GM21737 (cell line): ENCODE data around the gene CDH4.
"Not testable (repeated sequence)": the region's sequence is repeated elsewhere in the genome, so short reads cannot be mapped to it uniquely, and the experiment has no call there.

ENCODE experiments used
- ATAC-seq: cut with Tn5 transposase; IDR thresholded peaks from one replicate; pipeline ENCODE4 v1.9.1; 2021; ENCODE audit warnings: mild to moderate bottlenecking, moderate library complexity; ENCODE audit not compliant: unreplicated experiment

CDH4 gene

DNA sequence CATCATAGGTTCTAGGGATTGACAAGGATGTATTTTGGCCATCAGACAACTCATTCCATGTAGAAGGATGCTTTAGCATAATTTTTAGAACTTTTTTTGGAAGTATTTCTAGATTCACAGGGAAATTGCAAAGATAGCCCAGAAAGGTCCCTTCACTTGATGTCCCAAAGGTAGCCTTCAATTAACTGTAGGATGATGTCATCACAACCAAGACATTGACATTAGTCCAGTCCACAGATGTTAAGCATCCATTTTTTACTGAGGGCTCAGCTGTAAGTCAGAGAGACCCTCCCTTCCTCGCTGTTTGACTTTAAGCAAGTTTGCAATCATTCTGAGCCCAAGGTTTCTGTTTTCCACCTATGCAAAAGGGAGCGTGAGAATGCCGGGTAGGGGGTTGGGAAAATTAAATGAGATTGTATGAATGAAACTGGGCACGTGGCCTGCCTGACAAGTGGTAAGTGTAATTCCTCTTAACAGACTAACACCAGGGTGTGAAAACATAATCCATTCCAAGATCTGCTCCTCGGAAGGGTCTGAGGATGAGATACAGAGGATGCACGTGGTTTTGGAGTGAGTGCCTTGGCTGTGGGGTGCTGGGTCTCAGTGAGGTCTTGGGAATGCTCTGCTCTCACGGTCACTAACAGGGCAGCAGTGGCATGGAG lies 126.8 kb downstream of the CDH4 start:
- no peak for ATAC-seq

DNA sequence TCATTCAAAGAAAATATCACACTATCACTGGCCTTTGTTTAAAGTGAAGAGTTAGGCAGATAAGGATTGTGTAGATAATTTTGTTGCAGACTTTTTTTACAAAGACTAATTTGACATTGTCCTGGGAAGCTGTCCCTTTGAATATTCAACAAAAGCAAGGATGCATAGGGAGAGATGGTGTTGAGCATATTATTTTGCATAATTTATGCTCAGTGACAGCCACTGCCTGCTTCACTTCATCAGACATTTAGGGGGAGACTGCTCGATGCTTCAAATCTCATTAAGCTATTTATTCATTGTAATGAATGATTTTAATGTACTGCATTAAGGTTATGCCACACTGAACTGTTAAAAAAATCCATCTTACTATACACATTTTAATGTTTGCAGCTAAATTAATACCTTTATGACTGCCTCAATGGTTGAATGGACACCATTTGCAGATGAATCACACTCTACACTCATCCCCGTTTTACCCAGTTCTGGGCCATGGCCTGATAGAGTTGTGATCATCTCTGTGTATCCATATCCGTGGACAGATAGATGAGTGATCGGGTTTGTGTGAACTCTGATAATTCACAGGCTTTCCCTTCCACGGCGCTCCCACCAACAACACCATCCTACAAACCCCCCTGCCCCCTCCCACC lies 128.0 kb downstream of the CDH4 start:
- ATAC-seq: no peak

DNA sequence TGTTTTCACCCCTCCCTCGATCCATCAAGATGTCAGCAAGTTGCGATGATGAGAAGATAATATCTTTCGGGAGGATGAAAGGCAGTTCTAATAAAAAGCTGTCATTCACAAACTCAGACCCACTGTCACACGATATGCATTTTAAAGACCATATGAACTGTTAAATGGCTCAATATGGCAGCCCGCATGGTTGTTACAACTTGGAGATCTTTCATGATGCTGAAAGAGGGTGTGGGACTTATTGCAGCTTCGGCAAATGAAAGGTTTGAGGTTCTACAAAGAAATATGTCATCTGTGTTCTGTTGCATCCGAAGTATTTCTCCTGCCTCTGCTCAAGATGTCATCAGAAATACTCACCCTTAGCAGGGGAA lies 128.5 kb downstream of the CDH4 start:
- no peak for ATAC-seq

DNA sequence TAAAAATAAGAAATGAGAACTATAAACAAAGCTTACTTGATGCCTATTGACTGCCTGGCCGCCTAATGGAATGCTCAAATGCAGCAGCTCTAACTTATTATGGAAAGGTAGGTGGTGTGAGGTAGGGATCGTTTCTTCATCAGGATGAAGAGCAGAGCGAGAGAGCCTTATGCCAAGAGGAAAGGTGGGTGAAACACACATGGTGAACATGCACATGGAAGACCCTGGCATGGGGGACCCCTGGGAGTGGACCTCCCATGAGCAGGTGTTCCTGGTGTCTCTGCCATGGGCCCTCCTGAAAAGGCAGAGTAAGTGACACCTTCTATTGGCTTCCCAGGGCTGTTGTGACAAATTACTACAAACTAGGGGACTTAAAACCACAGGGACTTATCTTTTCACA lies 130.1 kb downstream of the CDH4 start:
- no peak for ATAC-seq

DNA sequence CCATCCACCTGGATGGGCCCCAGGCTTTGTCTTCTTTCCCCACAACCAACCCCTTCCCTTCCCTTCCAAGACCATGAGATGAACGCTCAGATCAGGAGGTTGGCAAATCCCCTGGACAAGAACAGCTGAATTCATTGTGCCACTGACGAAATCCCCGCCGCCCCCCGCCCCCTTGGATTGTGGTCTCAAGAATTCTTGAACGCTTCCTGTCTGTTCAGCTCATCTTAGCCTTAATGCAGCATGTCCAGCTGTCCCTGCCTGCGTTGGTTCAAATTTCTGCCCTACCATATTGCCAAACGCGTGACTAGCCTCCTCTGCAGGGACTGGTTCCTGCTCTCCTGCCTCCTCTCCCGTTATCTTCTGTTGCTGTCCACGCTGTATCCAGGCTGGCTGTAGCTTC lies 133.2 kb downstream of the CDH4 start:
- no peak for ATAC-seq

DNA sequence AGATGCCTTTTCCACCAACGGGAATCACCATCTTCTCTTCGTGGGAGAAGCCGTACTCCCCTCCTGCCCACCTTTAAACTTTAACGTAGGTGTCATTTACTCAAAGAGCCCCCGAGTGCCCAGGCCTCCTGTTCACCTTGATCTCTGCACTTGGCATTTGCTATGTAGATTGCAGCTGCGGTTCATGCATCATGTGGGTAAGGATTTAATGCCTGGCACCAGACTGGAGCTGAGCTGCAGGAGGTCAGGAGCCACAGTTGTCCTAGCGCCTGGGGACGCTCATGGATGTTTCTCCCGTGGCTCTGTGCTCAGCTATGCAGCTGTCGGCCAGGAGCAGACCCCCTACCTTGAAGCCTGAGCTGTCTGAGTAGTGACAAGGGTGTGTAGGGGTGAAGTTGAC lies 133.7 kb downstream of the CDH4 start:
- no peak for ATAC-seq

DNA sequence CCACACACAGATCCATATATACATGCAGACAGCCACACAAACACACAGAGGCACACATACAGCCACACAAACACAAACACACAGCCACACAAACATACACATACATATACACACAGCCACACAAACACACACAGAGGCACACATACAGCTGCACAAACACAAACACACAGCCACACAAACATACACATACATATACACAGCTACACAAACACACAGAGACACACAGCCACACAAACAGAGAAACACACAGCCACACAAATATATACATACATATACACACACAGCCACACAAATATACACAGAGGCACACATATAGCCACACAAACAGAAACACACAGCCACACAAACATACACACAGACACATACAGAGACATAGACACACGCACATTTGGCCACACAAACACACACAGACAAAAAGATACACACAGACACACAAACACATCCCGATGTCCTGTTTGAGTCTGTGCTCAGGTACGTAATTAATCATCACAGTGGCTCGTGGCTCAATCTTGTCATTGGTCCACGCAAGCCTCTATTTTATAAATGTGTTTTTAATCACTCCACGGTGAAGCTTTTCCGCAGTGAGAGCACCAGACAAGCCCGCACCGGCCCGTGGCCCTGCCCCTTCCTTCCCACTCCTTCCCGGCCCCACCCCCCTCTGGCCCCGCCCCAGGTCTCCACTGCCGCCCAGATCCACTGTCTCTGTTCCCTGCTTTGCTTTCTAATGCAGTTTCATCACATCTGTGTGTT lies 135.3 kb downstream of the CDH4 start:
- no peak for ATAC-seq

DNA sequence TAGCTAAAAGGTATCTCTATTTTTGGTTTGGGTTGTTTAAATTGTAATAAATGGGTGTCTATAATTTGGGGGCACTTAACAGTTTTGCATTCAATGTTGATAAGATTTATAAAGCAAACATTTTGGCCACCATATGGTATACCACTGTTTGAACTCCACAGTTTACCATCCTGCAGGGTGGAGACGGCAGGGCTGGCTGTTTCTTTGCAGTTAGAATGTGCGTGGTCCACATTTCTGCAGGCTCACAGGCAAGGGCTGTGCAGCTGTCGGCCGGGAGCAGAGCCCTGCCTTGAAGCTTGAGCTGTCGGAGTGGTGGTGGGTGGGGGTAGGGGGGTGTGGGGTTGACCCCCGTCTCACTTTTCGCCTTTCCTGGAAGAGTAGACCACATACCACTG lies 135.9 kb downstream of the CDH4 start:
- ATAC-seq: no peak

DNA sequence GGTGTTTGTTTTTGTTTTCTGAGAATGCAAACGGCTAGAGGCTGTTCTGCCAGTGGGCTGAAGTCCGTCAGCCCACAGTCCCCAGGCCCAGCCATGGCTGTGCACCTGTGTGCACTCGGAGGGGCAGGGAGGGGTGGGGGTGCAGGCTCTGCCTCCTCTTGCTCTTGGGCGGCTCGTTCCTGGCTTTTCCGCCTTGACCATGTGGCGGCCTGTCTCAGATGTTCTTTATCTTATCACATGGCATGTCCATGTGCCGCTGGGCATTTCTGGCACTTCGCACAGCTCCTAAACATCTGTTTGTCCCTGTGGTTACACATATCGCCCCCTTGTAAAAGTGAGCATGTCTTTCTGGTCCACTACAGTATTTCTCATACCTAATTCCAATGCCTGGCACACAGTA lies 137.0 kb downstream of the CDH4 start:
- no peak for ATAC-seq

DNA sequence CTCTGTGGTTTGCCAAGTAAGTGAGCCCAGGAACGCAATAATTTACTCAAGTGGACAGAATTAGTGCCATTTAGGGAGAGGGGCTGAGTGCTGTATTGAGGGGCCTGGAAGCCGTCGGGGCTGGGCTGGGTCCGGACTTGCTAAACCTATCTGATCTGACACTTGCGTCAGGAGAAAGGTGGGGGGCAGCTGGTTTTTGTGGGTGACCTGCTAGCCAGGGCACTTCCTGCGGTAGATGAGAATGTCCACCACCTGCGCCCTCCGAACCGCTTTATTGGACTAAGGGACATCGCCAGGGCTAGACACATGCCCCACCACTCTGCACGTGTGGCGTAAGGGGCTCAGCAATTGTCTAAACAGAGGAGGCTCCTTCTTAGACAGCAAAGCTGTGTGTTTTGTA lies 139.1 kb downstream of the CDH4 start:
- no peak for ATAC-seq

DNA sequence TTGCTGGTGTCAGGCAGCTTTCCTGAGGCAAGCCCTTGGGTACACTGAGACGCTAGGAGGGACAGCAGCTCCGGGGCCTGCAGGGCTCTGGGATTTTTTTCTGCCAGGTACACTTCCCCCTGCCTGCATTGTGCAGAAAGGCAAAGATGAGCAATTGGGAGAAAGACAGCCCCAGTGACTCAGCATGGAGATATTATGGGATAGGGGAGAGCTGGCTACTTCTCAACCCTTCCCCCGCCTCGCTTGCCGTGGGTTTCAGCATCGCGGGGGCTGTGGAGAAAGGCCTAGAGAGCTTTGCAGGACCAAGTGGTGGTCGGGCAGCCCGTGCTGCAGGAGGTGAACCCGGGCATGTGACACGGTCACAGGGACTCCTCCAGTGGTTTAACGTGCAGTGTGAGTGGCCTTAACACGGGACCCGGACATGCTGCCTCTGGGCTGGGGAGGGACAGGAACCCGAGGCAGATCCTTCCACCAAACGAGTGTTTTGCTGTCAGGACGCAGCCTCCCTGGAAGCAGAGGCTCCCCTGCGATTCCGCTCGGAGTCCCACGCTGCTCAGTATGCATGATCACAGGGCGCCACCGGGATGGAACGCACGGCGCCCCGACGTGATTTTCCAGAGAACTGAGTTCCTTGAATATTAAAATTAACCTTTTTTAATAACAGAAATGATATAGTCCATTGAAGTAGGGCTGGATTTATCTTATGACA lies 139.9 kb downstream of the CDH4 start:
- no peak for ATAC-seq

DNA sequence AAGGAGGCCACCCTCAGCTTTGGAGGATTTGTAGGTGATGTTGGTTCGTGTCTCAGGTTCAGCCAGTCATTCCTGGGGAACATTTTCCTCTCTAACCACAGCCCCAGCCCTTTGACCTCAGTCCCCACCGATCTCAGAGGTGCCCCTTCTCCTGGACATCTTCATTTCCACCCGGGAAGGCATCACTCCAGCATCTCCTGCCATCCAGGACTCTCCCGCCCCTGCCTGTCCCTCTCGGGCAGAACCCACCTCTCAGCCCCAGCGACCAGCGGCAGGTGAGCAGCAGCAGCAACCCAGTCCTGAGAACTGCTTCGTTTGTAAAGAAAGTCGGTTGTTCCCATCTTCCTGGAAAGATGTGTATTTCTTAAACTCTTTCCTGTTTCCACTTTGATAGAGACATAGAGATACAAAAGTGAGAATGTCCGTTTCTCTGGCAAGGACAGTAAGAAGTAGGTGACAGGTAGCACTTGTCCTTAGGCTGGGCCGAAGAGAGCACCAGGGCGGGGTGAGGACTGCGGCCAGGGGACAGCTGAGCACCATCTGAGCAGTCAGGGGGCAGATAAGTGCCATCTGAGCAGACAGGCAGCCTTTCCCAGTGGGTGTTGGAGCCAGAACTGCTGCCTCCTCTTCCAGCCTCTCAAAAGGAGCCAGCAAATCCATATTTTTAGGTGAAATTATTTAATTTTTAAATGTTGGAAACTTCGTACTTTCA lies 142.2 kb downstream of the CDH4 start:
- no peak for ATAC-seq

DNA sequence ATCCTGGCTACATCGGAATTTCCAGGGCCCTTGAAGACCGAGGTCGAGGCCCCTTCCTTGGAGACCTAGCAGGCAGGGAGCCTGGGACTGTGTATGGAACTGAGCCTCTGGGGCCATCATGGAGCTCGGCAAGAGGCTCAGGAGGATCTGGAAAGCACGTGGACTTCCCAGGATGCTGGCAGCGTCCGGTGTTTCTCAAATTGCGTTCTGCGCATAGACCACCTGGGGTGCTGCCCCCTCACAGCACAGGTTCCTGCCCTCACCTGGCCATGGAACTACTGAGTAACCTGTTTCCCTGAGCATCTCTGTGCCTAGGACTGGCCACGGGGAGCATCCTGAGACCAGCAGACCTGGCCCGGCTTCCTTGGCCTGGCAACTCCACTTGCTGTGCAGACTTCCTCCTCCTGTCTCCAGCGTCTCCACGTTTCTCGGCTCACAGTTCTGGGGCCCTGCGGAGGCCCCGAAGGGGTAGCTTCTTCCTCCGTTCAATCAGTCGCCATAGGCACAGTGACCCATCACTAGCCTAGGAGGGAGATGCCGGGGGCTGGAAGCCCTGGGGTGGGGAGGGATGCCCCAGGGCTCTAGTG lies 144.3 kb downstream of the CDH4 start:
- ATAC-seq: no peak

DNA sequence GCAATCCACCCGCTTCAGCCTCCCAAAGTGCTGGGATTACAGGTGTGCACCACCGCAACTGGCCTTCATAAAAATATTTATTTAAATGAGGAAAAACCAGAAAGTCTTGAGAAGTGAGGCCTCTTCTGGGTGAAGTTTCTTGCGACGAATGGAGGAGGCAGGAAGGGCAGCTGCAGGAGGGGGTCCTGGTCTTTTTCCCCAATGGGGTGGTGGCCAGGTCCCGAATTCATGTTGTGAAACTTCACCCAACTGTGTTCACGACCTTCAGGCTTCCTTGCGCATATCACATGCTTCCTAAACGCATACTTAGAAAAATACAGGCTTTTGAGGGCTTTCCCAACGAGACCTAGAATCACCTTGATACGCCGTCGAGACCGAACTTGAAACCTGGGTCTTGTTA lies 145.1 kb downstream of the CDH4 start:
- ATAC-seq: no peak

DNA sequence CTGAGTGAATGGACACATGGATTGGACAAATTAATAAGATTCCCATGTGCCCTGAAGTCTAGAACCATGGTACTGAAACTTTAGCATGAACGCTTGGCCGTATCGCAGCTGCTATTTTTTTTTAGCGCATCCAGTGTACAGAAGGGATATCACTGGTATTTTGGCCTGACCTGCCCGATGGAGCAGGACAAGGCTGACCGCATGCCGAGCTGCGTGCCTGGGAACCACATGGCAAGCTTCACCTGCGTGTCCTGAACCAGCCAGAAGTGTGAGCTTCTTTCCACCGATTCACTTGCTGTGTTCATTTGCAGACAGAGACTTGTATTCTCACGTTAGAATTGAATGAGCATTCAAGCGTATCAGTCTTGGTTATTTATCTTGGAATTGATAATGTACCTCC lies 145.7 kb downstream of the CDH4 start:
- no peak for ATAC-seq

DNA sequence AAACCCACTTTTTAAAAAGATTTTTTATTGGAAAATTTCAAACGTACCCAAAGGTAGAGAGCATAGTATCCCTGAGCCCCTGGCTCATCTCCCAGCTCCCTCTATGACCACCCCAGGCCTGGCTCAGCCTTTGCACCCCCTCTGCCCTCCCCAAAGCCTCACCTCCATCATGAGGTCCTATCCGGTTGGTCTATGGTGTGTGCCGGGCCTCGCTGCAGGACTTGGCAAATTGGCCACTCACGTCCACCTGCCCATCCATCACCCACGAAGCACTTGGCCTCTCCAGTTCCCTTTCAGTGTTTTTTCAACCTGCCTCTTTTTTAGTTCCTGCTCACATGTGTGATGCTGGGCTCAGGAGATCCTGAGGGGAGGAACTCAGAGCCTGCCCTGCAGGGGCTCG lies 147.4 kb downstream of the CDH4 start:
- ATAC-seq: no peak

DNA sequence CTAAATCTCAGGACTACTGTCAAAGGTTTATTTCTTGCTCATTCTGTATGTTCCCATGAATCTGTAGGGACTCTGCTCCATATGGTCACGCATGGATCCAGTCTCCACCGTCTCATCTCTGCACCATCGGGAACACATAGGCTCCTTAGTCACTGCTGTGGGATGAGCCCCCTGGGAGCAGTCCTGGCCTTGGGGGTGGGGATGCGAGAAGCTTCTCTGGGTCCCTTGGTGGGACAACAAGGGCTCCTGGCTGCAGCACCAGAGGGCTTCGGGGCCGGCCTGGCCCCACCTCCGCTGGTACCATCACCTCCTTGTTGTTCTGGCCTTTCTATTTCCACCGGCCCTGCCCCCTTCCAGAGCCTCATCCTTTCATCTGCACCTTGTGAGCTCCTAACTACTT lies 148.4 kb downstream of the CDH4 start:
- no peak for ATAC-seq

DNA sequence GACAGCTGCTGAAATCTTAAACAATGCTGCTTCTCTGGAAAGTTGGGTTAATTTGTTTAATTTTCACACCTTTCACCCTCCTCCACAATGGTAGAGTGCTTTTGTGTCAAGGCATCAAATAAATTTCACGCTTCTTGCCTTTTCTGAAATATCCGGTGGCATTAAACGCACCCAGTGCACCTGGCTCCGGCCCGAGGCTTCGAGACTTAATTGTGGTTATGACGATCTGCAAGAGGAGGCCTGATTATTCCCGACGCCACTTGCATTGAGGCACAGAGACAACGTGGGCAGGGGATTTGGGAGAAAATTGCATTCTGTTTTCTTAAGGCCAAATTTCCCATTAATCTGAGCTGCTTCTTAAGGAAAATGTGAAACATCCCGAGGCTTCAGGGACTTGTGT lies 152.2 kb downstream of the CDH4 start:
- ATAC-seq: no peak

DNA sequence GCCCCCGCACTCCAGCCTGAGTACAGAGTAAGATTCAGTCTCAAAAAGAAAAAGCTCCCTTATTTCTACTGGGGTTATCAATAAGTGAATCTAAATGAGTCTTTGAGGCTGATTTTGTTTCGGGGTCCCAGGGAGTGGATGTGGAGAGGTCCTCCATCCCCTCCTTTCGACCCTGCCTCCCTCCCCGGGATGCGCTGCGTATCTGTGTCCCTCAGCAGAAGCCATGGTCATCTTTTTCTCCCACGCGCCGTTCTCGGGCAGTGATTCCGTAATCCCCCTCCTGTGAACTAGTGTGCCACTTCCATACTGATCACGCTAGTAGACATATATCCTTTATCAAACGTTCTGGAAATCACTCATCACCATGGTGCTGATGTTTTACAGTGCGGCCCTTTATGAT lies 152.9 kb downstream of the CDH4 start:
- no peak for ATAC-seq

DNA sequence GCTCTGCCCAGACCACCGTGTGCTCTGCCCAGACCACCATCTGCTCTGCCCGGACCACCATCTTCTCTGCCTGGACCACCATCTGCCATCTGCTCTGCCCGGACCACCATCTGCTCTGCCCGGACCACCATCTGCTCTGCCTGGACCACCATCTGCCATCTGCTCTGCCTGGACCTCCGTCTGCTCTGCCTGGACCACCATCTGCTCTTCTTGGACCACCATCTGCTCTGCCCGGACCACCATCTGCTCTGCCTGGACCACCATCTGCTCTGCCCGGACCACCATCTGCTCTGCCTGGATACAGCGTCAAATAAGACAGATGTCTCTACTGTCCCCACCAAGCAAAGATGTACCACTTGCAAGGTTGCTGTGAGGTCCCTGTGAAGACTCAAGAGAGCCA lies 154.7 kb downstream of the CDH4 start:
- not testable (repeated sequence) for ATAC-seq

DNA sequence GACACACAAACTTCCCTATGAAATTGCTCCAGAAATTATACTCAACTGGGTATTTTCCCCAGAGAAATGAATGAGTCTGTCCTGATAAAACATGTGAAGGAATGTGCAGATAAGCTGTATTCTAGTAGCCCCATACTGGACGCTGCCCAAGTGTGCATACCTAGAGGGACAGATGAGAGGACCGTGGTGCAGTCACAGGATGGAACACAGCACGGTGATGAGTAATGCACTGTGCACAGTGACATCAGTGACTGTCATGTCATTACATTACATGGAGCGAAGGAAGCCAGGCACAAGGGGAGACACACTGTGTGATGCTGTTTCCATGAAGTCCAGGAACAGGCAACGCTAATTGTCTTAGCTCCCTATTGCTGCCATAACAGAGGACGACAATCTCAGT lies 155.5 kb downstream of the CDH4 start:
- no peak for ATAC-seq
